DMS53 treated with DMSO at 0.1 percent for 48 hours (cell line): ENCODE data around the gene RSPRY1.

ENCODE experiments used
- DNase-seq: peaks from one replicate; lab custom pipeline; 2025; ENCODE audit not compliant: unreplicated experiment; lab: John Stamatoyannopoulos, UW

RSPRY1 gene

GRCh38 chr16:57152096-57153093 is 33.7 kb upstream of the RSPRY1 start:
- no peak for DNase-seq

GRCh38 chr16:57153841-57154240 is 32.3 kb upstream of the RSPRY1 start:
- DNase-seq, result no peak

GRCh38 chr16:57155702-57156350 is 30.3 kb upstream of the RSPRY1 start:
- DNase-seq, result no peak

DNA sequence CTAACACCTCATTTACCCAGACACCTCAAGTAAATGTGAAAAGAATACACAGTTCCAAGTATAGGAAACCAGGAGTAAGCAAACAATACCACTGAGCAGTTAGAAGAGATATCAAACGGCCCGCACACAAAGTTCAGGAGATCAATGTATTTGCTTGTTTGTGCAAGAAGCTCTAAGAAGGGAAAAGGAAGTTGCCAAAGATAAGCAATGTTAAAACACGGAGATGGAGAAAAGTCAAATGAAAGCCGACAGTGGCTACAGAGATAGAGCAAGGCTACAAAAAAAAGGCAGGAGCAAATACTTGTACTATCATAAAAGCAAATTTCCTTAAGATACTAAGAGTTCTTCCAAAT is 29.8 kb upstream of the RSPRY1 start:
- no peak for DNase-seq

DNA sequence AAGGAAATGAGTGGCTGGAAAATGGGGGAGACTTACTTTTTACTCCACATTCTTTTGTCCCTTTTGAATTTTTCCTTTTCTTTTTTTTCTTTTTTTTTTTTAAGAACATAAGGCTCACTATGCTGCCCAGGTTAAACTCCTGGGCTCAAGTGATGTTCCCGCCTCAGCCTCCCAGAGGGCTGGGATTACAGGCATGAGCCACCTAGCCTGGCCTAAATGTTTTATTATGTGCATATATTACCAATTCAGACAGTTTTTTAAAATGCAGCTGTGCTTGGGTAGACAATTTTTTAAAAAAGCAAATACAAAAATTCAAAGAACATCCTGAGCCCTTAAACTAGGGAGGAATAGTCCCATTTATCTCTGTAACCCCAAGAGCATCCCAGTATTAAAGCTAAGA is 28.6 kb upstream of the RSPRY1 start:
- no peak for DNase-seq

GRCh38 chr16:57159447-57159846 is 26.7 kb upstream of the RSPRY1 start:
- no peak for DNase-seq

- DNase-seq, result no peak
Observed at GRCh38 chr16:57163842-57164241, 22.3 kb upstream of the RSPRY1 start.

- DNase-seq, result no peak
Observed at GRCh38 chr16:57165483-57165882, 20.6 kb upstream of the RSPRY1 start.

GRCh38 chr16:57165938-57166337 is 20.2 kb upstream of the RSPRY1 start:
- DNase-seq, result no peak

- DNase-seq, result no peak
Observed at GRCh38 chr16:57166451-57166850, 19.7 kb upstream of the RSPRY1 start.

DNA sequence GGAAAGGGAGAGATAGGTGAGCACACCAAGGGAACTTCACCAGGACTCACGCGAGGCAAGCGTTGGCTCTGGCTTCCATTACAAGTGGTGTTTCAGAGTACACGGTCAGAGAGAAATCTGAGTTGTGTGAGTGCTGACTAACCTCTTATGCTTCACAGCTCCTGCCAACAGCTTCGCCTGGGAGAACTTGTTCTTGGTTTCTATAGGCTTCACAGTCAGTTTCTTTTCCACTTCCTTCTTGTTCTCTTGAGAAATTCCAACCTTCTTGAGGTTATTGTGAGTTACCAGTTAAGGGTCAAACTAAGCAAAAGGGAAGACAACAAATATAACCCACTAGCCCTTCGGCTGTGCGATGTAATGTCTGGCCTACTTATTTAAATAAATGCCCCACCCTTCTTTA is 19.2 kb upstream of the RSPRY1 start:
- DNase-seq, result no peak

- DNase-seq, result no peak
Observed at GRCh38 chr16:57167538-57167937, 18.6 kb upstream of the RSPRY1 start.

GRCh38 chr16:57167953-57168352 is 18.2 kb upstream of the RSPRY1 start:
- DNase-seq, result peak; percentile 44

GRCh38 chr16:57169327-57169726 is 16.8 kb upstream of the RSPRY1 start:
- no peak for DNase-seq

- no peak for DNase-seq
Observed at GRCh38 chr16:57172721-57173290, 13.3 kb upstream of the RSPRY1 start.

DNA sequence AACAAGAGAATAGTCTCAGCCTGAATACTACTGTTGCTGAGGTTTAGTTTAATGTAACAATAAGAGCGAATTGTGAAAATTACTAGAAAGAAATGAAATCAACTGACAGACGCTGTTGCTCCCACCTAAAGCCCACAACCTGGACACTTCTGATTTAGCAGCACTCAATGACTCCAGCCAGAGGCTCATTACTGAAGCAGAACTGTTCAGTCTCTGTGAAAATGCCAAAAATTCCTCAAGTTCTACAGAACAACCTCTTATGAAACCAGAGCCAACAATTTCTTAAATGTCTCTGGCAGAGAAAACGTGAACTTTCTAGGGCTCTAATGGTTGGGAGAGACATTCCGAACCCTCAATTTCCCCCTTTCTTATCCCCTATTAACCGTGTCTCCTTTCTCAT is 10.2 kb upstream of the RSPRY1 start:
- no peak for DNase-seq

DNA sequence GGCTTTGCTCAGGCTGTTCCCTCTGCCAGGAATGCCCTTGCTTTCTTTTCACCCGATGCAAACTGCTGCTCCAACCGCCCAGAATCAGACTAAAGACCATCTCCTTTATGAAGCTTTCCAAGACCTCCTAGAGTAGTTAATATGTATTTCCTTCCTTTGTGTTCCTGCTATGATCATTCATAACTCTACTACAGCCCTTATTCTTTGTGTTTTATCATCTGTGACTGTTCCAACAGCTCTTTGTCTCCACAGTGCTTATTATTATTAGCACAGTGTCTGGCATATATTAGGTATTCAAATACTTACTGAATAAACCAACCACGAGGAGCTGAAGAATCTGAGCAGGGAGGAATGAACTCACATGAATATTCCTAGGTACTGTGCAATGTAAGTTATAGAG is 7.9 kb upstream of the RSPRY1 start:
- peak; percentile 28 for DNase-seq

DNA sequence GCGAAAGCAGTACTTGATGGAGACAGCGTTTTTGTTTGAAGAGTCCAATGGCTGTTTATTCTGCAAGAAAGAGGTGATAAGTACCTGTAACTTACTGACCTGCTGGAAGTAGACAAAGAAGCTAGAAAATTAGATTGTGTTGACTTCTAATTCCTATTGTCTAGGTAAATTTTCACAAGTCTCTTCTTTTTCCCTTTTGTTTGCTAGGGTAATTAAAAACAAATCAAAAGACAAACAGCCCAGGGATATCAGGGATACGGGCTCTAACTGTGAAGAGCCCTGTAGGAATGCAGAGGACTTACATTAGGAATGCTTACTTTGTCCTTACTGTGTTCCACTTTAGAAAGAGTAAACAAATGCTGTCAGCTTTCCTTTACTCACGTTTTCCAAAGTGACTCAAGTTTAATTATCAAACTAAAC is 7.3 kb upstream of the RSPRY1 start:
- DNase-seq, result peak; percentile 17

- DNase-seq, result no peak
Observed at GRCh38 chr16:57179215-57179828, 6.8 kb upstream of the RSPRY1 start.

DNA sequence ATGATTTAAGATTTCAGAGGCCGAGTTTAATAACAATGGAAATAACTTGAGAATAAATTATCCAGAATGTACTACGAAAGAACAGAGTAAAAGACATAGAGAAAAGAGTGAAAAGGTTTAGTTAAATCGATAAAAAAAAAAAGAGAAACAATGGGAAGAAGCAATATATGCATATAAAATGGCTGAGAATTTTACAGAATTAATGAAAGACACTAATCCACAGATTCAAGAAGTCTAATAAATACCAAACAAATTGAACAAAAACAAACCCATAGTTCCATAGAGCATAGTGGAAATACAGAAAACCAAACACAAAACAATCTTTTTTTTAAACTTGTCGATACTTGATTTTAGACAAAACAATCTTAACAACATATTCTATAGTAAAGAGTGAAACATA is 2.0 kb upstream of the RSPRY1 start:
- DNase-seq, result no peak

DNA sequence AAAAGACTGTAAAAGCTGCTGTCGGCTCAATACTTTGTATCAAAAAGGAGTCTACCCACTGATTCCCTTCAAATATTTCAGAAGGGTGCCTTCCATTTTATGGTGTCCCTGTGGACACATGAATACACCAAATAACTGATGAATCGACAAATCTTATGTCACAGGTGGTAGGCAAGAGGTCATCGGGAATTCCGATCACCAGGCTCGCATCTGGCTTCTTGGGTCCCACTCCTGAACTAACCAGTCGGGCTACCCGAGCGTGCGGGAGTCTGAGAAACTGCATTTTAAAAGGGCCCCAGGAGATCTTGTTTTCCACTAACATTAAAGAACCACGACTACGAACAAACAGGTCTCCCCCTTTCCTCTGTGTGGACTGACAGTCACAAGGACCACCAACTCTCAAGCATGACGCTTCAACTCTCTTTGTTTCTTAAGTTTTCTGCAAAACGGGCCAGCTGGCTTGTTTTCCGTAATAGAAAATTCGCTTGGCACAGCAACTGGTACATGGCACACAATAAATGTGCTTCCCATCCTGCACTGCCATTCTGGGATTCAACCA is 1.2 kb upstream of the RSPRY1 start:
- no peak for DNase-seq
